Posterior vena cava (tissue), 2 donors: Measurements from ENCODE around the gene CPLX3. TPM values are rescaled to one million over a fixed set of nuclear protein-coding genes. Genes with fewer than 3 reads are reported as not detected.

Experiments
- DNase-seq: peaks from one replicate; pipeline ENCODE4 v3.0.0-alpha.2; 2020; ENCODE audit warnings: low spot score
- intact Hi-C, 2 donors: fragments of 100-400 bp; cut with DNase I; formaldehyde crosslinking; loops; one replicate each; pipeline versions ENCODE4 v1.14.1 to v1.14.2; 2022 to 2023
- total RNA-seq, 2 donors: library from RNA; stranded (reverse); fragmentation: NEBNext Ultra II Directional; extraction: Animal tissue kit (Norgen Biotek cat#: 25700); gene quantifications; one replicate each; pipeline ENCODE4 v1.2.1, GENCODE V29; 2021
- donor health status: DM: yes; HTN: yes; CAD: no.
- donor health status: DM: yes; HTN: yes; CAD: no.

CPLX3 gene
- total RNA-seq, 2 donors from 2014 or later, result not detected

DNA sequence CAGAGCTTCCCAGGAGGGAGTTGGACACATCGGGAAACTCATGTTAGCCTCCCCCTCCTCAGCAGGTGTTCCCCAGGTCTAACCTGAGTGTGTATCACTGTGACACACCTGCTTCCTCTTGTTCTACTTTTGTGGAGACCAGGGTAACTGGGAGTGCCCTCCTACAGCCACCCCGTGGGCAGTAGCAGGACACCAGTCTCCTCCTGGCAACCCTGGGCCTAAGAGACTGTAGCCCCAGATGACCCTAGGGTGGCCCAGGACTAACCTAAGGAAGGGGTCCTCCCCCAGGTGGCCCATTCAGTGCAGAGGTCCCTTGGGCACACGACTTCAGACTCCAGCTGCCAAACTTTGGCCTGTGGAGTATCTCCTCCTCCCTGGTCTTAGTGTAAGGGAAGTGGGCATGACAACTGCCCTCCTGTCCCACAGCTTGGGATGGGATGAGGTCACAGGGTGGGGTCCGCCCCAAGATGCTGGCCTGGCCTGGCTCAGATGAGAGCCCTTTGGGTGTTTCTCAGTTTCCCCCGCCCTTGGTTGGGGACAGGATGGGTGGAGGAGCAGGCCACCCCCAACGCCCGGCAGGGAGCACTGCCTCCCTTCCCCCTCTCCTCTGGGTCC lies 39.8 kb upstream of the CPLX3 start:
- intact Hi-C loops, result no loop called here
- no peak for DNase-seq

DNA sequence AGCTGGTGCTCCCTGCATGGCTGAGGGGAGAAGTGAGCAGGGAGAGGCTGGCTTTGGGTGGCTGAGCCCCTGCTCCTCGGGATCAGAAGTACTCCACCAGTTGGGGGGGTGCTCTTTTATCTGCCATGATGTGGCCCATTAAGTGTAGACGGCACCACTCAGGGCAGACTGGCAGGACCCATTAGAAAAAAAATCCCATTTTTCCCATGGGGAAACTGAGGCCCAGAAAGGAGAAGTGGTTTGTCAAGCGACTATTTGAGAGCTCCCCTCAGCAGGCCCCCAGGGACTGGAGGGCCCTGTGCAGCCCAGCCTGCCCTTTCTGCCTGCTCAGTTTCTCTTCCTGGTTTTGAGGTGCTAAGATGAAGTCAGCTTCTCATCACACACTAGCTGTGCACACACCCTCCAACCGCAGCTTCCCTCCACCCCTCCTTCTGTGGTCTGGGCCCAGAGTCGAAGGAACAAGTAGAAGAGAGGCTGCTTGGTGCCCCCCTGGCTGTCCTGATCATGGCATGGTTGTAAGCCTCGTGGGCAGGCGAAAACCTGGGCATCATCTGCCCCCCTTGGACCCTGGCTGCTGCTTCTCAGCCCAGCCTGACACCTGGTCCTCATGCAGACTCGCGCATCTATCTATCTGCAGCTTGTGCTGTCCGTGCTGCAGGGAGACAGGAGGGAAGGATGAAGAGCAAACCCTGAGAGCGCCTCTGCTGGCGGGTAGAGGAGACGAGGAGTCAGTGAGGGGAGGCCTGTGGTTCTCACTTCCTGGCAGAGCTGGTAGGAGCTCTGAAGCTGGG lies 39.0 kb upstream of the CPLX3 start:
- intact Hi-C loops, result no loop called here
- DNase-seq, result peak; percentile 92

- intact Hi-C loops, result no loop called here
- no peak for DNase-seq
Observed at GRCh38 chr15:74788042-74788682, 38.3 kb upstream of the CPLX3 start.

GRCh38 chr15:74788683-74789151 lies 37.7 kb upstream of the CPLX3 start:
- no peak for DNase-seq
- intact Hi-C loops, result no loop called here

GRCh38 chr15:74789171-74789631 lies 37.2 kb upstream of the CPLX3 start:
- intact Hi-C loops, result no loop called here
- no peak for DNase-seq

- intact Hi-C loops, result loop anchor here in 1 of 2 donors (1.0 kb wide), 1 partner anchor 27 kb away; no protein-coding TSS in a partner anchor
- DNase-seq, result no peak
Observed at GRCh38 chr15:74789741-74790079, 36.7 kb upstream of the CPLX3 start.

DNA sequence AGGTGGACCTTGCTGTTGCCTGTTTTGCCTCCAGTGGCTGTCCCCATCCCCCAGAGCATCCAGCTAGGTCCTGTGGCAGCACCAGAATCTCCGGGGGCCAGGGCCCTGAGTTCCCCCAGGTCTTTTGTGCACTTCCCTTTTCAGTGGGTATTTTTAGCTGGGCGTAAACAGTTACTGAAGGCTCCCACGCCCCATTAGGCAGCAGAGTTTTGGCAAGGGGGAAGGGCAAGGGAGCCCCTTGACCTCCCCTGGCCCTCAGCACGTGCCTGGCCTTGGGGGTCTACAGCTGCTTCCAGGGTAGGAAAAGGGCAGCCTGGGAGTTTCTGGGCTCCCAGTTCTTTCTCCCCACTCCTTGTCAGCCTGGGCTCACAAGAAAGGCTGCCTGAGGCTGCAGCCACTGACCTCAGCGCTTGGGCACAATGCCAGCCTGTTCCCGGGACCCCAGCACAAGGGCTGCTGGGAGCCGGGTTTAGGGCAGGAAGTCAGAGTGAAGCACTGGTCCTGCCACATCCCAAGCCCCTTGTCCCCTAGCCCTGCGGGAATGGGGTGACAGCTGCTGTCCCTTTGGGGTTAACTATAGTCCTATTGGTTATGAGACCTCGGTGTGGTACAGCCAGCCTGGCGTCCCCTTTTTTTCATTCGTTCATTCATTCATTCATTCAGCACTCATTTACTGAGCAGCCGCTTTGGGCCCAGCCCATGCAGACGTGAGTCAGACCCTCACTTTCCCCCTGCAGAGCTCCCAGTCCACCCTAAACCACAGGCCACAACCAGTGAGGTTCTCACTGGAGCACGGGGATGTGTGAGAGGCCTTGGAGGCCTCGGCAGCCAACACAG lies 36.1 kb upstream of the CPLX3 start:
- intact Hi-C loops, result loop anchor here in 1 of 2 donors (1.0 kb wide), 1 partner anchor 26 kb away; no protein-coding TSS in a partner anchor
- DNase-seq, result no peak

DNA sequence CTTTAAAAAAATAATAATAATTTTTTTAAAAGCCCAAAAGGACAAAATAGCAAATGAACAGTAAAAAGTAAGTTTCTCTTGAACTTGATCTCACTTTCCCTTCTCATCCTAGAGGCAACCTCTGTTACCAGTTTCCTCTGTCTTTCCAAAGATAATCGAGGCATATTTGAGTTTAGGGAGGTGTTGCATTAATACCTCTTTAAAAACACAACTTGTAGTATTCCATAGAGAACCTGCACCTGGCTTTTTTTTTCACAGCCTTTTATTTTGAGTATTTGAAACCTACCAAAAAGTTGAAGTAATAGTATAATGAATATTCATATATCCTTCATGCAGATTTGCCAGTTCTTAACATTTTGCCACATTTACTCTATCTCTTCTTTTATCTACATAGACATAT lies 35.4 kb upstream of the CPLX3 start:
- intact Hi-C loops, result no loop called here
- no peak for DNase-seq

DNA sequence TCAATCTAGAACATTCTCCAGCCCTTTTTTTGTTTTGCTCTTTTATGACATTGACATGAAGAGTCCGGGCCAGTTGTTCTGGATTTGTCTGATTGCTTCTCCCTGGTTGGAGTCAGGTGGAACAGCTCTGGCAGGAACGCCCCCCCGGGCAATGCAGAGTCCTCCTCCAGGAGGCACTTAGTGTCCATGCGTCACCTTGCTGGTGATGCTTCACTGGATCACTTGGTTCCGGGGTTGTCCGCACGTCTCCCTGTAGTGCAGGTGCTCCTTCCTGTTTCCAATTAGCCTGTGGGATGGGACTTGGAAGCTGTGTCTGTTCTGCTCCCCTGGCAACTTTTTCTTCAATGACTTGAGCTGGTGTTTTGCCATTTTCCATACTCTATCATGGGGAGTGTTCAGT lies 34.8 kb upstream of the CPLX3 start:
- intact Hi-C loops, result no loop called here
- no peak for DNase-seq

DNA sequence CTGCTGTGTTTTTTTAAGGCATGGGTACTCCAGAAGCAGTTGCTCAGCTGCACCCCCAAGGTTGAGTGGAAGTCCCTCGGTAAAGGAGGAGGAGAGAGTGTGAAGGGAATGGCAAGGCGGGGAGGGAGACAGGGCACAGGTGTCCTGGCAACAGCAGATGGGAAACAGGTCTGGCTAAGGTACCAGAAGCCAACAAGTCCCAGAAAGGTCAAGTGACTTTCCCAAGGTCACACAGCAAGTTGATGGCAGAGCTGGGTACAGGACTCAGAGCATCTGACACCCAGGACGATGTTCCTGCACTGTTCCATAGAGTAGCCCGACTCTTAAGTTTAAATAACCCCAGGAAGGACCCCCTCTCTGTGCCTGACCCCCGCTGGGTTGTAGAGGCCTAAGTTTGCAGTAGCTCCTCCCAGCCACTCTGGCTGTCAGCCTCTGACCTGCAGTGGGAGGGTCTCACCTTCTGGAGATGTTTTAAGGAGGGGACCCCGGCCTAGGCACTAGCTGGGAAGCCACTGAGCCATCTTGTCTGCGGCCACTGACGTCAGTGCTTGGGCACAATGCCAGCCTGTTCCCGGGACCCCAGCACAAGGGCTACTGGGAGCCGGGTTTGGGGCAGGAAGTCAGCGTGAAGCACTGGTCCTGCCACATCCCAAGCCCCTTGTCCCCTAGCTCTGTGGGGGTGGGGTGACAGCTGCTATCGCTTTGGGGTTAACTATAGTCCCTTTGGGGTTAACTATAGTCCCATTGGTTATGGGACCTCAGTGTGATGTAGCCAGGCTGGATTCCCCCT lies 34.0 kb upstream of the CPLX3 start:
- intact Hi-C loops, result no loop called here
- no peak for DNase-seq

- intact Hi-C loops, result no loop called here
Observed at GRCh38 chr15:74793135-74794028, 33.0 kb upstream of the CPLX3 start.

GRCh38 chr15:74794248-74794969 lies 32.0 kb upstream of the CPLX3 start:
- intact Hi-C loops, result no loop called here
- DNase-seq, result no peak

More at GRCh38 chr15:74793135-74794028, 33.0 kb upstream of the CPLX3 start:
- DNase-seq, result no peak

DNA sequence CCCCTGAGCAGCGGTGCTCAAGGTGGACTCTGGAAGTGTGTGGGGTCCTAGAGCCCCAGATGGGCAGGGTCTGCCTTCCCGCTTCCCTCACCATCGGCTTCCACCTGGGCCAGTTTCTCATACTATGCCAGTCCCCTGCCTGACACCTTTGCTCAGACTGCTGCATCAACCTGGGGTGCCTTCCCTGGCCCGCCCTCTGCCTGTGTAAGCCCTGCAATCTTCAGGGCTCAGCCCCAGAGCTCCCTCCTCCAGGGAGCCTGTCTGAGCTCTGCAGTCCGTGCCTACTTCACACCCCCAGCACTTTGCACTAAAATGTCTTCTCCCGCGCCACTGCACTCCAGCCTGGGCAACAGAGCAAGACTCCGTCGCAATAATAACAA lies 31.5 kb upstream of the CPLX3 start:
- DNase-seq, result no peak
- intact Hi-C loops, result no loop called here

DNA sequence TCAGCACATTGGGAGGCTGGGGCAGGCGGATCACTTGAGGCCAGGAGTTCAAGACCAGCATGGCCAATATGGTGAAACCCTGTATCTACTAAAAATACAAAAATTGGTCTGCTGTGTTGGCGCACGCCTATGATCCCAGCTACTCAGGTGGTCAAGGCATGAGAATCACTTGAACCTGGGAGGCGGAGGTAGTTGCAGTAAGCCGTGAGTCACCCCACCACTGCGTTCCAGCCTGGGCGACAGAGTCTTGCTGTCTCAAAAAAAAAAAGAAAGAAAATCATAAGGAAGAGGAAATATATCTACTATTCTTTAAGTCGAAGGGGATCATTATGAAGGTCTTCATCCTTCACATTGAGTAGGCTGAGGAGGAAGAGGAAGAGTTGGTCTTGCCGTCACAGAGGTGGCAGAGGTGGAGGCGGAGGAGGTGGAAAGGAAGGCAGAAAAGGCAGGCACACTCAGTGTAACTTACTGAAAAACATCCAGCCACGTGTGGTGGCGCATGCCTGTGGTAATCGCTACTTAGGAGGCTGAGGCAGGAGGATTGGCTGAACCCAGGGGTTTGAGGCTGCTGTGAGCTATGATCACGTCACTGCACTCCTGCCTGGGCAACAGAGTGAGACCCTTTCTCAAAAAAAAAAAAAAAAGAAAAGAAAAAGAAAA lies 30.3 kb upstream of the CPLX3 start:
- DNase-seq, result no peak
- intact Hi-C loops, result no loop called here

DNA sequence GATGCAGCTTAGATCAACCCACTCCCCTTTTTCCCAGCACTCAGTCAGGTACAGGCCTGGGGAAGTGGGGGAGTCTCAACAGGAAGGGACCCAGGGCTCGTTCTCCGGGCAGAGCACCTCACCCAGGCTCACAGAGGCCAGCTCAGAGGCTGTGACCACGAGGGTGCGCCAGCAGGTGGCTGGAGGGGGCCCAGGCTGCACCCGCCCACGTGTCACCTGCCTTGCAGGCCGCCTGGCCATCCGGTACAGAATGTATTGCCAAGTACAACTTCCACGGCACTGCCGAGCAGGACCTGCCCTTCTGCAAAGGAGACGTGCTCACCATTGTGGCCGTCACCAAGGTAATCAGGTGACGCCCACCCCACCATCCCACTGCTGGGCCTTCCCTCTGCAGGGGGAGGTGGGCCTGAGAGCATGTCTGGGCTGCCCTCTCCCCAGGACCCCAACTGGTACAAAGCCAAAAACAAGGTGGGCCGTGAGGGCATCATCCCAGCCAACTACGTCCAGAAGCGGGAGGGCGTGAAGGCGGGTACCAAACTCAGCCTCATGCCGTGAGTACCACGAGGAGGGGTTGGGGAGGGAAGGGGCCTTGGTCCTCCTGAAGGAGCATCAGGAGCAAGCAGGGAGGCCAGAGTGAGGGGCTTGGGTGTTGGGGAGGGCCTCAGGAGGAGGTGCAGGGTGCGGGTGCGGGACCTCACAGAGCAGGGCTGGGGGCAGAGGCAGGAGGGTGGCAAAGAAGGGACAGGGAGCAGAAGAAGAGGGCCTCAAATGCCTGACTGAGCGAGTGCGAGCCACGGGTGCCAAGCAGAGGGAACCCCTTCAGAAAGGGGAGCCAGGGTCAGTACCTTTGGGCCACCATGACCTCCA lies 27.8 kb upstream of the CPLX3 start:
- intact Hi-C loops, result no loop called here
- DNase-seq, result no peak
